ENCODE measurements around the gene XPO5. TPM values are rescaled to one million over a fixed set of nuclear protein-coding genes. Genes with fewer than 3 reads are reported as not detected.

Gene XPO5
- total and polyA plus RNA-seq, 9 of the 15 experiments (the other 6 are each of a cell fraction or from before 2014, with no cell fraction given), result 36.0 to 170 (median 99.1) TPM

DNA sequence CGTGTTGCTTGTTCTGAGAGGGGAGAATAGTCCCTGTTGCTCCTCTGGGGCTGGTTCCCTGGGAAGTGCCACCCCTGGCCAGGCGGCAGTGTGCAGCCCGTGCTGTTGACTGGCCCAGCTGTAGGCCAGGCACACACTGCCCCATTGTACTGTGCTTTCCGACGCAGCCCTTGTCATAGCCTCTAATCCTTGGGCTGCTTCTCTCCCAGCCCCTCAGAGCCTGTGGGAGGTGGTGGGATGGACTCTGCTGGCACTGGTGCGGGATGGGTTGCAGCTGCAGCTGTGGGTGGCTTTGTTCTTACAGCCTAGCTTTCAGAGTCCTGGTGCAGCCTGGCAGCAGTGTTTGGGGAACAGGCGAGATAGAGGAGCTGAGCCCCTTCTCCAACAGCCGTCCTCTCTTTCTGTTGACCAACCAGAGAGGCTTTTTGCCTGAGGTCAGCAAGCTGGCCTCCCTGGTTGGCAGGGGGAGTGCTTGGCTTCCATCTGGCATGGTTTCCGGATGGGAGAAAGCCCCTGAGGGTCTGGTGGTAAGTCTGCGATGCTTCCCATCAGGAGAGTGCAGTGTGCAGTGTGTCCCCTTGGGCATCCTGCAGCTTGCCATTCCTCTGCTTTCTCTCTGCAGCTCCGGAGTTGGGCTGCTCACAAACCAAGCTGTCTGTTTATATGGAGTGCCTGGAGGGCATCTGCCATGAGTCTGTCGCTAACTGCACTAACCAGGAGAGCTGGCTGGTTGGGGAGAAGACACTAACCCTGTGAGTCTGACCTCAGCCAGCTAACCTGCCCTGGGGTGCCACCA, 86.4 kb downstream of the XPO5 start:
- no peaks in the 10 kb centered on the region for H3K27me3 ChIP-seq (ENCODE audit: control insufficient read depth in 2 of 2, insufficient read depth in 2 of 2, low read length in 2 of 2)
- intact Hi-C loops (cut with micrococcal nuclease), result no loop called here
- TF ChIP-seq ZNF57 (CRISPR knock-in tag; IDR thresholded peaks at IDR 0.05) (no peak), HNRNPLL (IDR thresholded peaks at IDR 0.05; ENCODE audit: low read depth, low read length, poor library complexity, severe bottlenecking) (no peak), E4F1 (CRISPR knock-in tag; IDR thresholded peaks at IDR 0.05; ENCODE audit: borderline replicate concordance) (no peak), MITF (IDR thresholded peaks at IDR 0.05) (no peak), ZKSCAN1 (IDR thresholded peaks at IDR 0.05; ENCODE audit: low read depth, low read length) (no peak), LEF1 (IDR thresholded peaks at IDR 0.05) (no peak), FIP1L1 (IDR thresholded peaks at IDR 0.05; ENCODE audit: low read depth, low read length, poor library complexity, severe bottlenecking) (no peak), HMG20A (CRISPR knock-in tag; conservative IDR thresholded peaks at IDR 0.05) (no peak), RBBP5 (IDR thresholded peaks at IDR 0.05; ENCODE audit: borderline replicate concordance, insufficient read depth, low read length, poor library complexity, severe bottlenecking) (no peak)
- TF ChIP-seq, protein P1, sequence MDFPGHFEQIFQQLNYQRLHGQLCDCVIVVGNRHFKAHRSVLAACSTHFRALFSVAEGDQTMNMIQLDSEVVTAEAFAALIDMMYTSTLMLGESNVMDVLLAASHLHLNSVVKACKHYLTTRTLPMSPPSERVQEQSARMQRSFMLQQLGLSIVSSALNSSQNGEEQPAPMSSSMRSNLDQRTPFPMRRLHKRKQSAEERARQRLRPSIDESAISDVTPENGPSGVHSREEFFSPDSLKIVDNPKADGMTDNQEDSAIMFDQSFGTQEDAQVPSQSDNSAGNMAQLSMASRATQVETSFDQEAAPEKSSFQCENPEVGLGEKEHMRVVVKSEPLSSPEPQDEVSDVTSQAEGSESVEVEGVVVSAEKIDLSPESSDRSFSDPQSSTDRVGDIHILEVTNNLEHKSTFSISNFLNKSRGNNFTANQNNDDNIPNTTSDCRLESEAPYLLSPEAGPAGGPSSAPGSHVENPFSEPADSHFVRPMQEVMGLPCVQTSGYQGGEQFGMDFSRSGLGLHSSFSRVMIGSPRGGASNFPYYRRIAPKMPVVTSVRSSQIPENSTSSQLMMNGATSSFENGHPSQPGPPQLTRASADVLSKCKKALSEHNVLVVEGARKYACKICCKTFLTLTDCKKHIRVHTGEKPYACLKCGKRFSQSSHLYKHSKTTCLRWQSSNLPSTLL (IDR thresholded peaks at IDR 0.05), result no peak
- TF ChIP-seq, protein P2, sequence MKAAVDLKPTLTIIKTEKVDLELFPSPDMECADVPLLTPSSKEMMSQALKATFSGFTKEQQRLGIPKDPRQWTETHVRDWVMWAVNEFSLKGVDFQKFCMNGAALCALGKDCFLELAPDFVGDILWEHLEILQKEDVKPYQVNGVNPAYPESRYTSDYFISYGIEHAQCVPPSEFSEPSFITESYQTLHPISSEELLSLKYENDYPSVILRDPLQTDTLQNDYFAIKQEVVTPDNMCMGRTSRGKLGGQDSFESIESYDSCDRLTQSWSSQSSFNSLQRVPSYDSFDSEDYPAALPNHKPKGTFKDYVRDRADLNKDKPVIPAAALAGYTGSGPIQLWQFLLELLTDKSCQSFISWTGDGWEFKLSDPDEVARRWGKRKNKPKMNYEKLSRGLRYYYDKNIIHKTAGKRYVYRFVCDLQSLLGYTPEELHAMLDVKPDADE (conservative IDR thresholded peaks at IDR 0.05; ENCODE audit: control insufficient read depth, low read depth, low read length), result no peak

More for the DNA sequence above, 86.4 kb downstream of the XPO5 start:
- ChIA-PET POLR2A (interaction anchor here (0.6 to 8.5 kb wide), 10 partner anchors 11 to 758 kb away, joined by 3 to 54 read pairs (median 3); partner anchors contain the start of genes DNPH1, KLHDC3, LRRC73 and MEA1), CTCF (ENCODE audit: low intra/inter-chr PET ratio) (no interaction called here)
- Histone ChIP-seq H3K9ac (ENCODE audit: insufficient read depth in 1 of 2, low read depth in 2 of 2, low read length in 2 of 2) (peak overlapping the region in 1 of 2 experiments; percentile 68; a peak in 2 of 4 replicates), H4K20me1 (replicated peaks; ENCODE audit: control insufficient read depth, insufficient read depth, low read length) (peaks cover 24% of the 10 kb centered on the region), H3K9me1 (ENCODE audit: control insufficient read depth, insufficient read depth, low read length) (no peaks in the 10 kb centered on the region), H3K4me1 (replicated peaks in 1 of 2; ENCODE audit: control insufficient read depth in 2 of 2, insufficient read depth in 2 of 2, low read length in 2 of 2) (peaks cover 9 to 19% of the 10 kb centered on the region in 2 experiments), H3K36me3 (ENCODE audit: control insufficient read depth, insufficient read depth, low read length) (peaks cover 4% of the 10 kb centered on the region; the same call in 1 of the 3 replicates), H3K27ac (ENCODE audit: extremely low read depth, low read depth, low read length) (no peak overlapping the region), H3K4me2 (ENCODE audit: insufficient read depth, low read length) (no peak overlapping the region), H3K4me3 (no peak overlapping the region), H3K79me2 (ENCODE audit: control insufficient read depth, insufficient read depth, low read length) (0 out of 3 replicates have a peak, but pooled peaks cover 3% of the 10 kb centered on the region), H3K9me3 (replicated peaks; ENCODE audit: control insufficient read depth, insufficient read depth, low read depth, low read length) (no peaks in the 10 kb centered on the region), H2AFZ (ENCODE audit: low read depth, low read length) (no peak overlapping the region)
- whole genome bisulfite sequencing (ENCODE audit: insufficient coverage, low coverage, missing lambda C conversion rate), result 80% methylated on average over 12 of the region's 12 CpGs
- BruUV-seq (replicated peaks), result no TSS peak
- no peak for ATAC-seq
- in situ Hi-C loops (cut with MboI), result loop anchor here (5.0 kb wide), 1 partner anchor 227 kb away; no protein-coding TSS in a partner anchor
- no peak for FAIRE-seq
- no peak for DNase-seq (ENCODE audit: extremely low read depth in 1 of 4, low spot score in 3 of 4)
